Skeletal muscle tissue (tissue), 4 donors: ENCODE measurements around the gene CACNB2. TPM values are rescaled to one million over a fixed set of nuclear protein-coding genes. Genes with fewer than 3 reads are reported as not detected.
A peak's percentile ranks its signal among the peaks of the same experiment; 100 is the strongest.

Experiments
- H3K27ac ChIP-seq: one replicate; pipeline ENCODE4 v1.7.0; 2013; ENCODE audit warnings: mild to moderate bottlenecking, low read depth, low read length, inconsistent platforms
- H3K27me3 ChIP-seq, 3 donors: one replicate each; pipeline ENCODE4 v1.7.0; 2013; ENCODE audit warnings: low read length in 3 of 3; ENCODE audit not compliant: control insufficient read depth in 3 of 3, insufficient read depth in 3 of 3
- H3K36me3 ChIP-seq, 3 donors: one replicate each; pipeline ENCODE4 v1.7.0; 2013; ENCODE audit warnings: low read length in 3 of 3; ENCODE audit not compliant: control insufficient read depth in 3 of 3, insufficient read depth in 3 of 3
- H3K4me1 ChIP-seq, 3 donors: one replicate each; pipeline ENCODE4 v1.7.0; 2013; ENCODE audit warnings: low read length in 3 of 3, mild to moderate bottlenecking in 3 of 3; ENCODE audit not compliant: control insufficient read depth in 3 of 3, insufficient read depth in 3 of 3
- H3K4me3 ChIP-seq, 3 donors: one replicate each; pipeline ENCODE4 v1.7.0; 2013; ENCODE audit warnings: low read length in 3 of 3
- H3K9ac ChIP-seq, 3 donors: one replicate each; pipeline ENCODE4 v1.7.0; 2013; ENCODE audit warnings: low read length in 3 of 3, mild to moderate bottlenecking in 3 of 3, moderate library complexity in 2 of 3, low read depth in 1 of 3
- H3K9me3 ChIP-seq, 3 donors: one replicate each; pipeline ENCODE4 v1.7.0; 2013; ENCODE audit warnings: low read length in 3 of 3; ENCODE audit not compliant: control insufficient read depth in 3 of 3
- total RNA-seq: library from RNA; depleted of rRNA; stranded (reverse); fragments of >200 nt; gene quantifications from one replicate; pipeline ENCODE4 v1.2.3, GENCODE V29; 2014
- donor health status: Osteomylitis.

Gene CACNB2
- total RNA-seq, 1 donor from 2014 or later = 4.2 TPM

DNA sequence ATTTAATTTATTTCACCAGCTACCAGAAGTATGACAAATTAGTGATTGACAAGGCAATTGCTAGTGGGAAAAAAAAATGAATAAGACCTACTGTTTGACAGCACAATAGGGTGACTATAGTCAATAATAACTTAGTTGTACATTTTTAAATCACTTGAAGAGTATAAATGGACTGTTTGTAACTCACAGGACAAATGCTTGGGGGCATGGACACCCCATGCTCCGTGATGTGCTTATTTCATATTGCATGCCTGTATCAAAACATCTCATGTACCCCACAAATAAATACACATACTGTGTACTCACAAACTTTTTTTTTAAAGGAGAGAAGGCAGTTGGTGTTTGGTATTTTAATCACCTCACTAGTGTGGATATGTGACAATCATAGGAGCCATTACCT is 181.1 kb downstream of the CACNB2 start:
- Histone ChIP-seq H3K4me3 (no peak overlapping the region), H3K27me3 (no peaks in the 10 kb centered on the region), H3K27ac (no peak overlapping the region), H3K9me3 (no peaks in the 10 kb centered on the region), H3K9ac (no peak overlapping the region), H3K36me3 (no peaks in the 10 kb centered on the region), H3K4me1 (no peaks in the 10 kb centered on the region)

DNA sequence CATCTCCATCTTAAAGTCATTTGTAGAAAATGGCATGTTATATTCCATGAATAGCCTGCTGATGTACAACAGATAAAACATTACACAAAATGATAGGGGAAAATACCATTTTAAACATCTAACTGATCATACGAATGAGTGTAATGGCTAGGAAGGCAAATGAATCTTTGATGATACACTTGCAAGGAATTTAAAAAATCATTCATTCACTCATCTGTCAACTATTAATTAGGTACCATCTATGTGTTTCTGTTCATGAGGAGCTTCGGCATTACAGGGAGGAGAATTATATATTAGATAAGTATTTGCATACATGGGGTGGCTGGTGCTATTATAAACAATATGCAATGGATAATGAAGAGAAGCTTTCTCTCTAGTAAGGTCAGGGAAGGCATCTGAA is 183.7 kb downstream of the CACNB2 start:
- Histone ChIP-seq H3K4me3 (no peak overlapping the region), H3K9me3 (no peaks in the 10 kb centered on the region), H3K27ac (no peak overlapping the region), H3K9ac (no peak overlapping the region), H3K4me1 (no peaks in the 10 kb centered on the region), H3K36me3 (no peaks in the 10 kb centered on the region), H3K27me3 (no peaks in the 10 kb centered on the region)

DNA sequence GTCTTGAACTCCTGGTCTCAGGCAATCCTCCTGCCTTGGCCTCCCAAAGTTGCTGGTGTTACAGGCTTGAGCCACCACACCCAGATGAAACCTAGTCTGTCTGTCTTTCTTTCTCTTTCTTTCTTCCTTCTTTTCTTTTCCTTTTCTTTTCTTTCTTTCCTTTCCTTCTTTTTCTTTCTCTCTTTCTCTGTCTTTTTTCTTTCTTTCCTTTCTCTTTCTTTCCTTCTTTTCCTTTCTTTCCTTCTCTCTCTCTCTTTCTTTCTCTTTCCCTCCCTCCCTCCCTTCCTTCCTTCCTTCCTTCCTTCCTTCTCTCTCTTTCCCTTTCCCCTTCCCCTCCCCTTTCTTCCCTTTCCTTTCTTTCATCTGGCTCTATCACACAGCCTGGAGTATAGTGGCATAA is 185.2 kb downstream of the CACNB2 start:
- no peaks in the 10 kb centered on the region for H3K36me3 ChIP-seq

DNA sequence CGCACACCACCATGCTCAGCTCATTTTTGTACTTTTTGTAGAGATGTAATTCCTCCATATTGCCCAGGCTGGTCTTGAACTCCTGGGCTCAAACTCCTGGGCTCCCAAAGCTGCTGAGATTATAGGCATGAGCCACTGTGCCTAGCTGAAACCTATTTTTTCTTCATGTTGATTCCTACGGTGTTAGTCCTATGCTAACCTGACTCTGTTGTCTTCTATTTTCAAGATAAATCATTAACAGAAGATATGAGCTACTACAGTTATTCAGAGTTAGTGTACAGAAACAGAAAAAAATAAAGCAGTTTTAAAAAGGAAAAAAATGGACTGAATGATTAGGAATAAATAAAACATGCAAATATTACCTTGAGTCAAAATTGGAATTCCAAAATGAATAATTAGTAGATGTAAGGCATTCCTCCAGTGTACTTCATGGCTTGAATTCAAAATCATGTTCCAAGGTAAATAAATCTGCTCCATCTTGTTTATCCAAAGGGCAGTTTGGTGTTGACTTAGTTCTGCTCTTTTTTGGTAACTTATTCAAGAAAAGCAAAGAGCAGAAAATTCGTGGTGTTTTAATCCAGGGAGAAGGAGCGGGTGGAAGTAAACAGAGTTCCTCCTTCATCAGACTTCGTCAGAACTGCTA is 185.8 kb downstream of the CACNB2 start:
- H3K4me3 ChIP-seq = no peak overlapping the region
- H3K9ac ChIP-seq = no peak overlapping the region
- H3K27ac ChIP-seq = no peak overlapping the region
- H3K9me3 ChIP-seq = no peaks in the 10 kb centered on the region
- H3K27me3 ChIP-seq = no peaks in the 10 kb centered on the region
- H3K4me1 ChIP-seq = no peaks in the 10 kb centered on the region
- H3K36me3 ChIP-seq = no peaks in the 10 kb centered on the region

More for the DNA sequence above, 185.2 kb downstream of the CACNB2 start:
- H3K9ac ChIP-seq = no peak overlapping the region
- H3K4me3 ChIP-seq = no peak overlapping the region
- no peaks in the 10 kb centered on the region for H3K27me3 ChIP-seq
- H3K4me1 ChIP-seq = no peaks in the 10 kb centered on the region
- no peaks in the 10 kb centered on the region for H3K9me3 ChIP-seq
- H3K27ac ChIP-seq = no peak overlapping the region

DNA sequence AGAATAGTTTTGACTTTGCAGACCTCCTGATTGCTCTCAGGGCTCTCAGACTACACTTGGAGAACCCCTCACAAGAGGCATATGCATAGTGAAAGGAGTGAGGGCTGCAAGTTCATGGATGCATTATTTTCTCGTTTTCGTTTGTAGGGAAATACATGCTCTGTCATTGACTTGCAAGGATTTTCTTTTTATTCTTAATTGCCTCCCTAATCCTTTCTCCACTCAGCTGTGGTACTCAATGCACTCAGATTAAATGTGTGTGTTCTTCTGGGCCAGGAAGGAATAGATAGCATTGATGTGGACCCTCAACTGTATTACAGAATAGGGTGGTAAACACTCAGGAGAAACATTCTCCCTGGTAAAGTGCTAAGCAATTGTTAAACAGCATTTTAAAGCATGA is 188.7 kb downstream of the CACNB2 start:
- no peaks in the 10 kb centered on the region for H3K27me3 ChIP-seq
- H3K27ac ChIP-seq = no peak overlapping the region
- no peaks in the 10 kb centered on the region for H3K9me3 ChIP-seq

DNA sequence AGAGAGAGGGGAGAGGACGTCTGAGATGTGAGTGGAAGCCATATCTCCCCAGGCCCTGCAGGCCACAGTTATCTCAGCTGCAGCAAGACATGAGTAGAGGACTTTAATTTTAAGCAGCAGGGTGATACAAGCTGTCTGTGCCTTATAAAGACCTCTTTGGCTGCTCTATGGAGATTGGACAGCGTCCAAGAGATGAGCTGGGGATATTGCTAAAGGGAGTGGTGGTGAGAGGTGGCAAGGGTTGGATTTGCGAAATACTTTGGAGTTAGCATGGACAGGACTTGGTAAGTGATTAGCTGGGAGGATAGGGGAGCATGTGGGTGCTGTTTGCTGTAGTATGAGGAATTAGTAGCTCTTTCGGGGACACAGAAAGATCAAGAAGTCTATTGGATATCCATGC is 191.8 kb downstream of the CACNB2 start:
- Histone ChIP-seq H3K9ac (no peak overlapping the region), H3K27ac (no peak overlapping the region), H3K27me3 (no peaks in the 10 kb centered on the region), H3K9me3 (no peaks in the 10 kb centered on the region), H3K4me3 (no peak overlapping the region), H3K4me1 (peaks cover 0 to 5% (median 0%) of the 10 kb centered on the region in 3 donors), H3K36me3 (no peaks in the 10 kb centered on the region)

More for the DNA sequence above, 188.7 kb downstream of the CACNB2 start:
- no peak overlapping the region for H3K4me3 ChIP-seq
- no peak overlapping the region for H3K9ac ChIP-seq
- no peaks in the 10 kb centered on the region for H3K4me1 ChIP-seq
- no peaks in the 10 kb centered on the region for H3K36me3 ChIP-seq

DNA sequence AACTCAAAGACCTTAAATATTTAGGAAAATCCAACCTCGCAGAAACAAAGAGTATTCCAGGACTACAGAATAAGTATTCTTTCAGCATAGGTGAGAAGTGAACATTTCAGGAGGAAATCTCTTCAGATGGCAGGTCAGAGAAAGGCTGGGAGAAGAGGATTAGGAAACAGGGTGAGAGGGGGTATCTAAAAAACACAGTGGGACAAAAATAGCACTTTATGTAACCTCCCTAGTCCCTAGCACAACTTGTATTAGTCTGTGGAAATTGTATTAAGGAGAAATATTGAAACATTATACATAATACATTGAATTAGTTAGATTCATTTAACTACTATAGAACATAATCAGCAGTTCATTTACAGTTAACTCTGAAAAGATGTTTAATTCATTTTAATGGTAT is 192.3 kb downstream of the CACNB2 start:
- H3K9ac ChIP-seq = no peak overlapping the region
- H3K4me1 ChIP-seq = peaks cover 0 to 5% (median 0%) of the 10 kb centered on the region in 3 donors
- no peaks in the 10 kb centered on the region for H3K9me3 ChIP-seq
- H3K27me3 ChIP-seq = no peaks in the 10 kb centered on the region
- no peak overlapping the region for H3K4me3 ChIP-seq
- no peak overlapping the region for H3K27ac ChIP-seq
- H3K36me3 ChIP-seq = no peaks in the 10 kb centered on the region

DNA sequence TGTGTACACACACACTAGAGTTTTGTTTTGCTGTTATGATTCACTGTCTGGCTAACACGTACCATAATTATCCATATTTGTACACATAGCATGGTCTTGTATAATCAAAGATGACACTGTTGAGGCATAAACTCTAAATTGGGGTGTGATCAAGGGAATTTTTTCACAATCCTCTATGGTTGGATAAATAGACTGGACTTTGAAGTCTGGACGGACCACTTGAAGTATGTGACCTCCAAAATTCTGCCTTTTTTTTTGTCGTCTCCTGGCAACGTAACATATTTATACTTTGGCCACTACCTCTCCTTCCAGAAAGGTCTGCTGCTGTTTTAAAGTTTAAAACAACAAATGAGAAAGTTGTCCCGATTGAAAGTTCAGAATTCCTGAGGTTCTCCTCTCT is 193.4 kb downstream of the CACNB2 start:
- H3K4me3 ChIP-seq = peak overlapping the region in 1 of 3 donors; percentile 17
- H3K9ac ChIP-seq = no peak overlapping the region
- no peaks in the 10 kb centered on the region for H3K9me3 ChIP-seq
- H3K27ac ChIP-seq = no peak overlapping the region
- H3K36me3 ChIP-seq = no peaks in the 10 kb centered on the region
- peaks cover 0 to 5% (median 0%) of the 10 kb centered on the region in 3 donors for H3K4me1 ChIP-seq
- no peaks in the 10 kb centered on the region for H3K27me3 ChIP-seq

DNA sequence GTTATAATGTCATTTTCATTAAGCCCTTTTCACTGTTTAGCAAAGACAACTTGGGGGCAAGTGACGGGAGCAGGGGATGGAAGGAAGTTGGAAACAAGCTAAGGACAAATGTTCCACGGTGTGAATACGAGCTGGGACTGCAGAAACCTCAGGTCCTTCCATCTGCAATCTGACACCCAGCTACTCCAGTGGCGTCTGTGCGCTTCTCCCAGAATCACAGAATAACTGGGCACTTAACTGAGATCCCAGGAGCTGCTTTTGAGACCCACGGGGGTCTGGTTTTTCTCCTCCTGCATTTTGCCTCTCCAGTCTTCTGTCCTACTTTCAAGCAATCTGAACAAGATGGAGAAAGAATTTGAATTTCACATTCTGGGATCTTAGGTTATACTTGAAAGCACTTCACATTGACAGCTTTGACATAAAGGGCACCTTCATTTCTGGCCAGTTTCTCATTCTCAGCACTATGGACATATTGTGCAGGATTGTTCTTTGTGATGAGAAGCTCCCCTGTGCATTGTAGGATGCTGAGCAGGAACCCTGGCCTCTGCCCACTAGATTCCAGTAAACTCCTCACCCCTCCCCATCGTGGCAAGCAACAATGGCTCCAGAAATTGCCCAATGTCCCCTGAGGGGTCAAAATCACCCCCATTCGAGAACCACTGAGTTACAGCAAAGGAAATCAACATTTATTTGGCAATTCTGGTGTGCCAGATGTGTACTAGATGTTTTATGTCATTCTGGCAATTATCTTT is 194.1 kb downstream of the CACNB2 start:
- H3K9me3 ChIP-seq = no peaks in the 10 kb centered on the region
- H3K4me3 ChIP-seq = peak overlapping the region in 1 of 3 donors; percentile 17
- peak overlapping the region; percentile 13 for H3K27ac ChIP-seq
- no peaks in the 10 kb centered on the region for H3K36me3 ChIP-seq
- H3K4me1 ChIP-seq = peaks cover 0 to 5% (median 0%) of the 10 kb centered on the region in 3 donors
- H3K27me3 ChIP-seq = no peaks in the 10 kb centered on the region
- H3K9ac ChIP-seq = no peak overlapping the region

DNA sequence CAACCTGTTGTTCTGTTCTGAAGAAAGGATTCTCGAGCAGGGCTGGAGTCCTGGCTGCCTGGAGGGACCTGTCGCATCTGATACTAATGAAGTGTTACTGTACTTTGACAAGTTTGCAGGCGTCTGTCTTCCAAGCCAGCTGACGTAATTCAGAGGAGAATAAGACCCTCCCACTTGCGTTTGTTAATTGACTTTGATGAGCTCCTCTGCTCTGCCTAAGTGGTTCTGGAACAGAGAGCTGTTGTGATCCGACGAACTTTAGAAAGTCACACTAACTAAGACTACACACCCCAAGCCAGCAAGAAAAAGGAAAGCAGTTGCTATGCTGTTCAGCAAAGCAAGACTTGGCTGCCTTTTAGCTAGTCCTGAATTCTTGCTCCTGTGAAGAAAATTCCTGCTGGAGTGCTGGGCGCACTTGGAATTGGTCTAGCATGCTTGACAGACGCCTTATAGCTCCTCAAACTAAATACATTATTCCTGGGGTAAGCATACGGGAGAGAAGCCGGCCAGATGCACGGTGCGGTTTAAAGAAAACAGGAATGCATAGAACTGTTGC is 200.3 kb downstream of the CACNB2 start:
- Histone ChIP-seq H3K9me3 (no peaks in the 10 kb centered on the region), H3K36me3 (no peaks in the 10 kb centered on the region), H3K27me3 (no peaks in the 10 kb centered on the region), H3K4me1 (no peaks in the 10 kb centered on the region), H3K9ac (peak overlapping the region in 2 of 3 donors; percentile 50 to 68), H3K4me3 (peak overlapping the region; percentile 32 to 64 (median 54)), H3K27ac (no peak overlapping the region)
